Measurements from ENCODE around the gene ASPHD2.

ASPHD2 gene

DNA sequence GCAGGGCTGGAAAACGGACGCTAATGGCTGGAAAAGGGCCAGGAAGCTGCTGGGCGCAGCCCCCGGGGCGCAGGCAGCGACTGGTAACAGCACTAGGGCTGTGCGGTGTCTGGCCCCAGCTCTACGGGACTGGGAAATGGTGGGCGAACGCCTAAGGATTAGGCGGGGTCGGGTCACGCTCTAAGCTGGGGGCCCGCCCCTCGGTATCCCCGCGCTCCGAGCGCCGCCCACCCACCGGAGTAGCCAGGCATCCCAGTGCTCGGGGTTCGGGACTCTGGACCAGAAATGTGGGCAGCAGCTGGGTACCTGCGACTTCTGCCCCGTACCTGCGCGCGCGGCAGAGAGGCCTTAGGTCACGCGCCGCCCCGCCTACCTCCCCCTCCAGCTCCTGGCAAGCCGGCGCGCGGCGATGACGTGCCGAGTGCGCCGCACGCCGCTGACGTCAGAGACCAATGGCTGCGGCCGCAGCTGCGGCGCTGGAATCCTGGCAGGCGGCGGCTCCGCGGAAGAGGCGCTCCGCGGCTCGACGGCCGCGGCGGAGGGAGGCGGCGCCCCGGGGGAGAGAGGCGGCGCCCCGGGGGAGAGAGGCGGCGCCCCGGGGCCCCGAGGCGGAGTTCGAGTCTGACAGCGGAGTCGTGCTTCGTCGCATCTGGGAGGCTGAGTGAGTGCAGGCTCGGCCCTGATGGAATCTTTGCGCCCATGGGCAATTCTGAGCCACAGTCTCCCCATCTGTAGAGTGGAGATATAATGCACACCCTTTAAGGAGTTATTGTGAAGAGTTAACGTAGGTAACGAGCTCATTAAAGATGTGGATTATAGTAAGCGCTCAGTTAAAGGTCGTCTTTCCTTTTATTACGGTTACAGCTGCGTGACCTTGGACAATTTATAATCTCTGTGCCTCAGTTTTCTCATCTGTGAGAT lies 54.6 kb downstream of the ASPHD2 start, which contains the start of the genes HPS4 and SRRD:
HPS4 (minus strand) TSS at position 345 of the 921 bp plus-strand sequence. CDS start 2,021 bp downstream, outside the sequence.
SRRD (plus strand) TSS at position 439 of the 921 bp plus-strand sequence; CDS start at position 453, 14 bp downstream.
- peak; percentile 61 for DNase-seq (ENCODE audit: low read depth, low spot score)
- H3K4me1 ChIP-seq (ENCODE audit: control insufficient read depth, insufficient read depth, low read length), result peaks cover 1% of the 10 kb centered on the region; the same call in 1 of the 2 replicates
- H3K27ac ChIP-seq (ENCODE audit: low read length), result no peak within 1 kb of the TSS
- H3K36me3 ChIP-seq (ENCODE audit: control insufficient read depth, insufficient read depth, low read length), result no peaks in the 10 kb centered on the region; the same call in 1 of the 2 replicates
- no CpG with 5 or more reads among the region's 85 CpGs for WGBS (ENCODE audit: insufficient coverage, insufficient read length)
- peak within 1 kb of the TSS; percentile 82 for H3K4me3 ChIP-seq (ENCODE audit: low read length)
- H3K9me3 ChIP-seq (ENCODE audit: control insufficient read depth, insufficient read depth, low read length), result no peaks in the 10 kb centered on the region
- no peaks in the 10 kb centered on the region for H3K27me3 ChIP-seq (ENCODE audit: control insufficient read depth, insufficient read depth, low read length)

DNA sequence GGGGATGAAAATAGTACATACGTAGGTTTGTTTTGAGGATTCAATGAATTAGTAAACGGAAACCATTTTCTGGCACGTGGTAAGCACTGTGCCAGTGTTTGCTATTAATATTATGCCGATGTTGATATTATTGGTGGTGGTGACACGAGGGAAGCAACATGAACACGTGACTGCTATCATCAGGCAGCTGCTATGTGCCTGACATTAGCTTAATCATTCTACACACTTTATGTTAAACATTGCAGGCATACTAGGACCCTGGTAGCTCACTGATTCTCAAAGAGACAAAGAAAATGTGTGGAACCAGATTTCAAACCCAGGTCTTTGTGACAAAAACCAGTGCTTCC lies 55.3 kb downstream of the ASPHD2 start:
- Histone ChIP-seq H3K4me1 (ENCODE audit: control insufficient read depth, insufficient read depth, low read length) (peaks cover 1% of the 10 kb centered on the region; the same call in 1 of the 2 replicates), H3K27me3 (ENCODE audit: control insufficient read depth, insufficient read depth, low read length) (no peaks in the 10 kb centered on the region), H3K4me3 (ENCODE audit: low read length) (peak overlapping the region; percentile 82; the same call in 1 of the 2 replicates), H3K27ac (ENCODE audit: low read length) (no peak overlapping the region), H3K36me3 (ENCODE audit: control insufficient read depth, insufficient read depth, low read length) (no peaks in the 10 kb centered on the region; the same call in 1 of the 2 replicates), H3K9me3 (ENCODE audit: control insufficient read depth, insufficient read depth, low read length) (no peaks in the 10 kb centered on the region)
- no peak for DNase-seq (ENCODE audit: low read depth, low spot score)
- WGBS (ENCODE audit: insufficient coverage, insufficient read length), result no CpG with 5 or more reads among the region's 6 CpGs

DNA sequence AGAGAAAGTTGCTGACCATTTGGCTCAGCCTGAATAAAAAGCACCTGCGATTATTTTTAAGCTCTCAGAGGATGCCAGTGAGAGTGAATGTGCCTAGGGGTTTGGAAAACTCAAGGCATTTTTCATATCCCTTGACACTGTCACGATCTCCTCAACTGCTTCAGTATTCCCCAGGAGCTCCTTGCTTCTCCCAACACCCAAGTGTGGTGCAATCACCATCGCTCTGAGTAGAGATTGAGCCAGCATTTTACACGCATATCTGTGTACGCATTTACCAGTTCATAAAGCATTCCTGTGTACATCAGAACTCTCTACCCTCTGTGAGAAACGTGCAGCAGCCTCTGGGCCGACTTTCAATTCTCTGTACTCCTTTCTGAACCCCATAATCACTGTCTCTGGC lies 56.0 kb downstream of the ASPHD2 start:
- peaks cover 1% of the 10 kb centered on the region; the same call in 1 of the 2 replicates for H3K4me1 ChIP-seq (ENCODE audit: control insufficient read depth, insufficient read depth, low read length)
- no peak overlapping the region for H3K4me3 ChIP-seq (ENCODE audit: low read length)
- no peaks in the 10 kb centered on the region for H3K9me3 ChIP-seq (ENCODE audit: control insufficient read depth, insufficient read depth, low read length)
- no peaks in the 10 kb centered on the region for H3K27me3 ChIP-seq (ENCODE audit: control insufficient read depth, insufficient read depth, low read length)
- DNase-seq (ENCODE audit: low read depth, low spot score), result no peak
- no CpG with 5 or more reads among the region's 7 CpGs for WGBS (ENCODE audit: insufficient coverage, insufficient read length)
- no peaks in the 10 kb centered on the region; the same call in 1 of the 2 replicates for H3K36me3 ChIP-seq (ENCODE audit: control insufficient read depth, insufficient read depth, low read length)
- H3K27ac ChIP-seq (ENCODE audit: low read length), result no peak overlapping the region

DNA sequence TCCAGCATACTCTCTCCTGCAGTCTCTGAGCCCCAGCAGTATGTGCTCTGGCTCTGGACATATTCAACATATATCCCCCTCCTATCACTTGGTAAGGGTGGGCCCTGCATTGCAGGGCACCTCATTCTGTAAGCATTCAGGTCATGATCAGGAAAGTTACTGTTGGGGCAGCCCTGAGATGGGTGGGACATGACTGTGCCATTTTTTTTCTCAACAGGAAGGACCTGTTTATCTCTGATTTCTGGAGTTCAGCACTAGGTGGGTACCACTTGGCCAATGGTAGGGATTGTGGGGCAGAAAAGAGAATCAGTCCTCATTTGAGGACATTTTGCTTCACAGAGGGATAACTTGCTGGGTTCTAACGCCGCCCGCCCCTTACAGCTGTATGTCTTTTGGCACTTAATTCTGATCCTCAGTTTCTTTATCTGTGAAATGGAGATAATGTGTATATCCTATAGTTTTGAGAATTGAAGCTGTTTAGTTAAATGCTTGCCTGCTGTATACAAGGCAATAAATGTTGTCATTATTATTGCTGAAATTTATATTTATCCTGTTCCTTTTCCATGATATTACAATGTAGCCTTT lies 56.8 kb downstream of the ASPHD2 start:
- Histone ChIP-seq H3K9me3 (ENCODE audit: control insufficient read depth, insufficient read depth, low read length) (no peaks in the 10 kb centered on the region), H3K36me3 (ENCODE audit: control insufficient read depth, insufficient read depth, low read length) (no peaks in the 10 kb centered on the region; the same call in 1 of the 2 replicates), H3K4me3 (ENCODE audit: low read length) (no peak overlapping the region), H3K27ac (ENCODE audit: low read length) (no peak overlapping the region), H3K27me3 (ENCODE audit: control insufficient read depth, insufficient read depth, low read length) (no peaks in the 10 kb centered on the region), H3K4me1 (ENCODE audit: control insufficient read depth, insufficient read depth, low read length) (peaks cover 1% of the 10 kb centered on the region; the same call in 1 of the 2 replicates)
- DNase-seq (ENCODE audit: low read depth, low spot score), result no peak
- no CpG with 5 or more reads among the region's 3 CpGs for WGBS (ENCODE audit: insufficient coverage, insufficient read length)

DNA sequence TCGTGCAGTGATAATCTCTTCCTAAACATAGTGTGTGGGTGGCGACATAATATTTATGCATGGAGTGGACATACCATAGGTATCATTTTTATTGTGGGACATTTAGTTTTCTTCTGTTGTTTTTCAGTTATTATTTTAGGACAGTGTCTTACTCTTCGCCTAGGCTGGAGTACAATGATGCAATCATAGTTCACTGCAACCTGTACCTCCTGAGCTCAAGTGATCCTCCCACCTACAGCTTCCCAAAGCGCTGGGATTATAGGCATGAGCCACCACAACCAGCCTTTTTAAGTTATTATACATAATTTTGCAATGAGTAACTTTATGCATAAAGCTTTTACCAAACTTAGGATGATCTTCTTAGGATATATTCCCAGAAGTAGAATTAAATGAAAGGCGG lies 57.3 kb downstream of the ASPHD2 start:
- H3K36me3 ChIP-seq (ENCODE audit: control insufficient read depth, insufficient read depth, low read length), result peaks cover under 1% of the 10 kb centered on the region; the same call in 1 of the 2 replicates
- H3K27me3 ChIP-seq (ENCODE audit: control insufficient read depth, insufficient read depth, low read length), result no peaks in the 10 kb centered on the region
- peaks cover 1% of the 10 kb centered on the region; the same call in 1 of the 2 replicates for H3K4me1 ChIP-seq (ENCODE audit: control insufficient read depth, insufficient read depth, low read length)
- DNase-seq (ENCODE audit: low read depth, low spot score), result no peak
- no CpG with 5 or more reads among the region's 5 CpGs for WGBS (ENCODE audit: insufficient coverage, insufficient read length)
- no peak overlapping the region for H3K27ac ChIP-seq (ENCODE audit: low read length)
- H3K9me3 ChIP-seq (ENCODE audit: control insufficient read depth, insufficient read depth, low read length), result no peaks in the 10 kb centered on the region
- H3K4me3 ChIP-seq (ENCODE audit: low read length), result no peak overlapping the region

DNA sequence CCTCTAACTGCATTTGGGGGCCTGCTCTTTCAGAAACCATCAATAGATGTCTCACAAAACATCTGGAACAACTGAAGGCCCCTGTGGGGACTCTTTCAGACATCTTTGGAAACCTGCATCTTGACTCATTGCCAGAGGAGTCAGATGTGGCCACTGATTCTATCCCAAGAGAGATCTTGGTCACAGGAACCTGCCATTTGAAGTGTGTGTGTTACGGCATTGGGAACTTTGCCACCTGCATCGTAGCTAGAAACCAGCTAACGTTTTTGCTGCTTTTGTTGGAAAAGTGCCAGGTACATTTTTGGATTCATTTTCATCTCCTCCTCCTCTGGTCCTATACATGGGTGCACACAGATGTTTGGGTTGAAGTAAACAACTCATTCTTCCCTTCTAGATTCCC lies 58.9 kb downstream of the ASPHD2 start:
- no CpG with 5 or more reads among the region's 3 CpGs for WGBS (ENCODE audit: insufficient coverage, insufficient read length)
- H3K27ac ChIP-seq (ENCODE audit: low read length), result no peak overlapping the region
- peaks cover 10% of the 10 kb centered on the region; the same call in 1 of the 2 replicates for H3K36me3 ChIP-seq (ENCODE audit: control insufficient read depth, insufficient read depth, low read length)
- no peaks in the 10 kb centered on the region for H3K27me3 ChIP-seq (ENCODE audit: control insufficient read depth, insufficient read depth, low read length)
- H3K4me3 ChIP-seq (ENCODE audit: low read length), result no peak overlapping the region
- no peak for DNase-seq (ENCODE audit: low read depth, low spot score)
- H3K4me1 ChIP-seq (ENCODE audit: control insufficient read depth, insufficient read depth, low read length), result no peaks in the 10 kb centered on the region
- no peaks in the 10 kb centered on the region for H3K9me3 ChIP-seq (ENCODE audit: control insufficient read depth, insufficient read depth, low read length)

DNA sequence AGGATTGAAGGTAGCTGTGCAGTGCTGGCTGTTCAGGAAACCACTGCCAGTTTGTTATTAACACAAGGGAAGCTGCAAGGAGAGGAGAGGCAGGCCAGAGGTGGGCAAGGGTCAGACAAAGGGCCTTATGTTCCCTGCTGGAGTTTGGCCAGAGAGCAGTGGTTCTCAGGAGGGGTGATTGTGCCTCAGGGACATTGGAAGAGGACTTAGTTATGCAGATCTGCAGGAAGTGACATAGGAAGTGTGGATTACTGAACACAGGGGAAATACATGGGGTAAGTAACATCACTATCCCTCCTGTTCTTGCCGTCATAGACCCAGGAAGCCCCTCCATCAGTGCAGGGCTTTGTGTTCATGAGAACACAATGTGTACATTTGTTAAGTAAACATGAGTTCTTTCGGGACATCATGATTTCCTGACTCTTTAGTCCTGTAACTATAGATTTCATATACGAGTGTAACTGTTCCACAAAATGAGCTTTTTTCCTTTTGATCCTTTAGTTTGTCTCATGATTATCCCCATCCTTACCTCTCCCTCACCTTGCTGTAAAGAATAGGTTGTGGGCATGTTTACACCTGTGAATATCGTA lies 60.5 kb downstream of the ASPHD2 start:
- WGBS (ENCODE audit: insufficient coverage, insufficient read length), result no CpG with 5 or more reads among the region's 4 CpGs
- no peak for DNase-seq (ENCODE audit: low read depth, low spot score)
- no peak overlapping the region for H3K4me3 ChIP-seq (ENCODE audit: low read length)
- H3K27ac ChIP-seq (ENCODE audit: low read length), result no peak overlapping the region
- H3K27me3 ChIP-seq (ENCODE audit: control insufficient read depth, insufficient read depth, low read length), result no peaks in the 10 kb centered on the region
- H3K9me3 ChIP-seq (ENCODE audit: control insufficient read depth, insufficient read depth, low read length), result no peaks in the 10 kb centered on the region
- peaks cover 20% of the 10 kb centered on the region; the same call in 1 of the 2 replicates for H3K36me3 ChIP-seq (ENCODE audit: control insufficient read depth, insufficient read depth, low read length)
- H3K4me1 ChIP-seq (ENCODE audit: control insufficient read depth, insufficient read depth, low read length), result no peaks in the 10 kb centered on the region

DNA sequence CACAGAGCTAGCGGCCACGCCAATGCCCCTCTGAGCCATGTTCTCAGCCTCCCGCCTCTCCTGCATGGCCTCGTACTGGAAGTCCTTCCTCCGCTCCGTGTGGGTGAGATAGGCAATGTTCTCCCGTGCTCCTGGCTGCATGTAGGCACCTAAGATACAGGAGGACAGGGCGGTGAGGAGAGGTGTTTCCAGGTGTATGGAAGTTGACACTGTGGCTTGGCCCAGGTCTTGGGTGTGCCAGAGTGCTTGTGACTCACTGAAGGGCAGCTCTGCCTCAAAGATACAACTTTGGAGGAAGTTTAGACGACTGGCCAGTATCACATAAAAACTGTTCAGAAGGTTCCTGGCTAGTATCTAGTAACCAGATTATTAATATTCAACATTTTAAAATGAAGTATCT lies 63.2 kb downstream of the ASPHD2 start:
- WGBS (ENCODE audit: insufficient coverage, insufficient read length), result no CpG with 5 or more reads among the region's 9 CpGs
- H3K4me3 ChIP-seq (ENCODE audit: low read length), result no peak overlapping the region
- no peak for DNase-seq (ENCODE audit: low read depth, low spot score)
- H3K27ac ChIP-seq (ENCODE audit: low read length), result no peak overlapping the region
- no peaks in the 10 kb centered on the region for H3K27me3 ChIP-seq (ENCODE audit: control insufficient read depth, insufficient read depth, low read length)
- H3K4me1 ChIP-seq (ENCODE audit: control insufficient read depth, insufficient read depth, low read length), result no peaks in the 10 kb centered on the region
- H3K36me3 ChIP-seq (ENCODE audit: control insufficient read depth, insufficient read depth, low read length), result peaks cover 34% of the 10 kb centered on the region
- no peaks in the 10 kb centered on the region for H3K9me3 ChIP-seq (ENCODE audit: control insufficient read depth, insufficient read depth, low read length)

DNA sequence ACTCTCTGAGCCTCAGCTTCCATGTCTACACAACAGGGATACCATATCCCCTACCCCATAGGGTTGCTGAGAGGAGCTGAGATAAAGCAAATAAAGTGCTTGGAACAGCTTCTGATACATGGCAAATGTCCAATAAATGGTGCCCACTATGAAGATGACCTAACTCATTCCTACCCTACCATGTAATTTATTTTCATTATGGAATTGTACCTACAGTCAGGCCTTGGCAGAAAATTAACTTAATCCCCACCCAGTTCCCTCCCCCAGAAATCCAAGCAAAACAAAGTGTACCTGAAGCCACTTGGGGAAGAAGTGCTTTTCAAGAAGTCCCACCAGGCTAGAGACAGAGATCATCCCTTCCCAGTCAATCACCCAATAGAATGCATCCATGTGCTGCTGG lies 65.4 kb downstream of the ASPHD2 start:
- DNase-seq (ENCODE audit: low read depth, low spot score), result no peak
- Histone ChIP-seq H3K27me3 (ENCODE audit: control insufficient read depth, insufficient read depth, low read length) (no peaks in the 10 kb centered on the region), H3K36me3 (ENCODE audit: control insufficient read depth, insufficient read depth, low read length) (peaks cover 41% of the 10 kb centered on the region), H3K9me3 (ENCODE audit: control insufficient read depth, insufficient read depth, low read length) (no peaks in the 10 kb centered on the region), H3K4me3 (ENCODE audit: low read length) (no peak overlapping the region), H3K27ac (ENCODE audit: low read length) (no peak overlapping the region), H3K4me1 (ENCODE audit: control insufficient read depth, insufficient read depth, low read length) (no peaks in the 10 kb centered on the region)
